Adrenal gland (tissue), 5 donors: ENCODE data around the gene LRP10.

Experiments used
- POLR2A ChIP-seq, 2 donors: fragments of 450-650 bp; IDR thresholded peaks; one replicate each; pipeline ENCODE4 v1.6.1; 2017; ENCODE audit warnings: antibody characterized with exemption in 2 of 2, mild to moderate bottlenecking in 2 of 2, moderate library complexity in 1 of 2
- TF ChIP-seq, protein P1 (sequence below), 6 experiments: fragments of 450-650 bp in 4 of 6; fragments of 200-600 bp in 2 of 6; sonication (generic) in 1 of 6; IDR thresholded peaks; 1 replicate in 5 of 6; 2 replicates in 1 of 6; pipeline versions ENCODE4 v1.5.1 to v1.8.0; 2016 to 2021; ENCODE audit warnings: antibody characterized with exemption in 6 of 6, mild to moderate bottlenecking in 2 of 6, moderate library complexity in 1 of 6
- donor health status: DM: no; HTN: no; CAD: no.

DNA sequence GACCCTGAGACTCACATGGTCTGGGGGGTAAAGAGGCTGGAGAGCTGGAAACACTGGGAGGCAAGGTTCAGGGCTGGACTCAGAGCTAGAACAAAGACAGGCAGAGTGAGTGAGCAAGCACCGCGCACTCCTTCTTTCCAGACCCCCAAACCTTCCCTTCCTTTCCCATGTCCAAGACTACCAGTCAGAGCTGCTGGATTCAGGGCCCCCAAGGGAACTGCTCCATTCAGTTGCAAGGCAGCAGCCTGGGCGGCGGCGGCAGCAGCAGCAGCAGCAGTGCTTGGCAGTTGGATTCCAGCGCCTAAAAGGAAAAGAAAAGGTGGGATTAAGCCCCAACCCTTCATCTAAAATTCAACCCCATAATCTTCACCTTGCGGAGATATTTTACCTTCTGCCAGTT, 30.3 kb downstream of the LRP10 start:
- TF ChIP-seq, protein P1, sequence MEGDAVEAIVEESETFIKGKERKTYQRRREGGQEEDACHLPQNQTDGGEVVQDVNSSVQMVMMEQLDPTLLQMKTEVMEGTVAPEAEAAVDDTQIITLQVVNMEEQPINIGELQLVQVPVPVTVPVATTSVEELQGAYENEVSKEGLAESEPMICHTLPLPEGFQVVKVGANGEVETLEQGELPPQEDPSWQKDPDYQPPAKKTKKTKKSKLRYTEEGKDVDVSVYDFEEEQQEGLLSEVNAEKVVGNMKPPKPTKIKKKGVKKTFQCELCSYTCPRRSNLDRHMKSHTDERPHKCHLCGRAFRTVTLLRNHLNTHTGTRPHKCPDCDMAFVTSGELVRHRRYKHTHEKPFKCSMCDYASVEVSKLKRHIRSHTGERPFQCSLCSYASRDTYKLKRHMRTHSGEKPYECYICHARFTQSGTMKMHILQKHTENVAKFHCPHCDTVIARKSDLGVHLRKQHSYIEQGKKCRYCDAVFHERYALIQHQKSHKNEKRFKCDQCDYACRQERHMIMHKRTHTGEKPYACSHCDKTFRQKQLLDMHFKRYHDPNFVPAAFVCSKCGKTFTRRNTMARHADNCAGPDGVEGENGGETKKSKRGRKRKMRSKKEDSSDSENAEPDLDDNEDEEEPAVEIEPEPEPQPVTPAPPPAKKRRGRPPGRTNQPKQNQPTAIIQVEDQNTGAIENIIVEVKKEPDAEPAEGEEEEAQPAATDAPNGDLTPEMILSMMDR (IDR thresholded peaks at IDR 0.05) = no peak
- TF ChIP-seq POLR2A (IDR thresholded peaks at IDR 0.05) = no peak
